ENCODE results near the gene CYTH1. TPM values are rescaled to one million over a fixed set of nuclear protein-coding genes. Genes with fewer than 3 reads are reported as not detected.

Gene CYTH1
- total and polyA plus RNA-seq, 10 of the 15 experiments (the other 5 are each of a cell fraction or from before 2014, with no cell fraction given) = 6.6 to 188 (median 145) TPM

GRCh38 chr17:78665387-78665951 is 116.6 kb downstream of the CYTH1 start:
- intact Hi-C loops (cut with micrococcal nuclease; ENCODE audit: unreplicated experiment) = no loop called here
- H4K20me1 ChIP-seq (ENCODE audit: control insufficient read depth, insufficient read depth) = no peaks in the 10 kb centered on the region
- peaks cover 10% of the 10 kb centered on the region for H3K4me1 ChIP-seq (ENCODE audit: control insufficient read depth, insufficient read depth, low read length)
- H3K27me3 ChIP-seq (replicated peaks in 1 of 2; ENCODE audit: control insufficient read depth in 2 of 2, insufficient read depth in 2 of 2, low read length in 1 of 2) = no peaks in the 10 kb centered on the region
- no peaks in the 10 kb centered on the region; a peak in 2 of 4 replicates for H3K36me3 ChIP-seq (ENCODE audit: control insufficient read depth in 2 of 2, insufficient read depth in 2 of 2, low read length in 1 of 2)
- TF ChIP-seq RAD51 (IDR thresholded peaks at IDR 0.05) (no peak), ZBED1 (IDR thresholded peaks at IDR 0.05; ENCODE audit: borderline replicate concordance) (0 out of 2 replicates have a peak, but pooled peaks have one; percentile 12)
- ChIA-PET RAD21 (ENCODE audit: unreplicated experiment) (no interaction called here), POLR2A (interaction anchor here (0.5 to 1.2 kb wide), 3 partner anchors 16 to 69 kb away, joined by 3 to 4 read pairs (median 3); no protein-coding TSS in a partner anchor), SMC1A (ENCODE audit: uncharacterized antibody, unreplicated experiment) (interaction anchor here (1.1 to 1.8 kb wide), 3 partner anchors 9 to 44 kb away, joined by 3 to 4 read pairs (median 4); no protein-coding TSS in a partner anchor), CTCF (interaction anchor here (1.0 to 1.3 kb wide), 4 partner anchors 9 to 489 kb away, joined by 3 read pairs; no protein-coding TSS in a partner anchor)
- FAIRE-seq (no peak), ATAC-seq (peak; percentile 38), DNase-seq (ENCODE audit: low read depth, low spot score) (no peak)
- no peak overlapping the region for H3K4me2 ChIP-seq (ENCODE audit: control insufficient read depth, insufficient read depth)
- 48% methylated on average over 15 of the region's 15 CpGs for whole genome bisulfite sequencing (ENCODE audit: insufficient coverage, insufficient replicate concordance, low lambda C conversion rate, missing lambda C conversion rate)
- in situ Hi-C loops (cut with MboI) = no loop called here
- peak overlapping the region; percentile 76; the same call in 1 of the 2 replicates for H2AFZ ChIP-seq (ENCODE audit: control insufficient read depth, low read depth, low read length)
- peak overlapping the region; percentile 26; the same call in 1 of the 2 replicates for H3K27ac ChIP-seq (ENCODE audit: control insufficient read depth, insufficient read depth)
- H3K4me3 ChIP-seq = no peak overlapping the region
- no peaks in the 10 kb centered on the region for H3K9me3 ChIP-seq (replicated peaks; ENCODE audit: control insufficient read depth, insufficient read depth, low read length)
- no peaks in the 10 kb centered on the region for H3K79me2 ChIP-seq (ENCODE audit: control insufficient read depth, insufficient read depth, low read length)
- BruUV-seq (replicated peaks) = no TSS peak
- H3K9ac ChIP-seq (ENCODE audit: control insufficient read depth, insufficient read depth, low read length) = no peak overlapping the region

- Histone ChIP-seq H3K27me3 (replicated peaks in 1 of 2; ENCODE audit: control insufficient read depth in 2 of 2, insufficient read depth in 2 of 2, low read length in 1 of 2) (no peaks in the 10 kb centered on the region), H3K9me3 (replicated peaks; ENCODE audit: control insufficient read depth, insufficient read depth, low read length) (no peaks in the 10 kb centered on the region), H3K79me2 (ENCODE audit: control insufficient read depth, insufficient read depth, low read length) (no peaks in the 10 kb centered on the region), H4K20me1 (ENCODE audit: control insufficient read depth, insufficient read depth) (no peaks in the 10 kb centered on the region), H3K36me3 (ENCODE audit: control insufficient read depth in 2 of 2, insufficient read depth in 2 of 2, low read length in 1 of 2) (no peaks in the 10 kb centered on the region; a peak in 2 of 4 replicates), H3K4me2 (ENCODE audit: control insufficient read depth, insufficient read depth) (no peak overlapping the region), H3K4me3 (no peak overlapping the region), H3K9ac (ENCODE audit: control insufficient read depth, insufficient read depth, low read length) (no peak overlapping the region), H3K4me1 (ENCODE audit: control insufficient read depth, insufficient read depth, low read length) (peaks cover 10% of the 10 kb centered on the region), H3K27ac (ENCODE audit: control insufficient read depth, insufficient read depth) (no peak overlapping the region), H2AFZ (ENCODE audit: control insufficient read depth, low read depth, low read length) (no peak overlapping the region)
- ChIA-PET CTCF (interaction anchor here (0.8 kb wide), 1 partner anchor 43 kb away, joined by 3 read pairs; no protein-coding TSS in a partner anchor), SMC1A (ENCODE audit: uncharacterized antibody, unreplicated experiment) (interaction anchor here (1.8 kb wide), 1 partner anchor 44 kb away, joined by 4 read pairs; no protein-coding TSS in a partner anchor), RAD21 (ENCODE audit: unreplicated experiment) (no interaction called here), POLR2A (interaction anchor here (0.6 to 1.2 kb wide), 2 partner anchors 17 to 70 kb away, joined by 3 read pairs; no protein-coding TSS in a partner anchor)
- in situ Hi-C loops (cut with MboI) = no loop called here
- FAIRE-seq (no peak), ATAC-seq (no peak), DNase-seq (ENCODE audit: low read depth, low spot score) (no peak)
- intact Hi-C loops (cut with micrococcal nuclease; ENCODE audit: unreplicated experiment) = no loop called here
- BruUV-seq (replicated peaks) = no TSS peak
- 79% methylated on average over 24 of the region's 24 CpGs for WGBS (ENCODE audit: insufficient coverage, insufficient replicate concordance, low lambda C conversion rate, missing lambda C conversion rate)
- TF ChIP-seq TAF1 (IDR thresholded peaks at IDR 0.05; ENCODE audit: borderline replicate concordance, low read depth, low read length) (no peak), KAT2A (conservative IDR thresholded peaks at IDR 0.05; ENCODE audit: control insufficient read depth, low read depth, low read length) (no peak), HDAC6 (IDR thresholded peaks at IDR 0.05; ENCODE audit: unreplicated experiment) (no peak), EP300 (IDR thresholded peaks at IDR 0.05; ENCODE audit: borderline replicate concordance in 1 of 2, control insufficient read depth in 1 of 2, low read depth in 2 of 2, low read length in 2 of 2) (no peak), SRF (IDR thresholded peaks at IDR 0.05; ENCODE audit: low read depth in 2 of 2, low read length in 2 of 2) (no peak), BCL11A (IDR thresholded peaks at IDR 0.05; ENCODE audit: low read depth, low read length) (no peak), CREM (IDR thresholded peaks at IDR 0.05; ENCODE audit: low read depth) (no peak), ZNF207 (IDR thresholded peaks at IDR 0.05; ENCODE audit: borderline replicate concordance) (no peak), NBN (IDR thresholded peaks at IDR 0.05) (no peak), MYB (IDR thresholded peaks at IDR 0.05; ENCODE audit: borderline replicate concordance, low read depth, low read length) (no peak), SREBF2 (IDR thresholded peaks at IDR 0.05; ENCODE audit: low read length) (no peak), GATAD2B (conservative IDR thresholded peaks at IDR 0.05; ENCODE audit: low read depth) (no peak), ZNF384 (IDR thresholded peaks at IDR 0.05; ENCODE audit: borderline replicate concordance, low read depth, low read length) (no peak), TCF7 (IDR thresholded peaks at IDR 0.05; ENCODE audit: borderline replicate concordance) (no peak), ZNF217 (IDR thresholded peaks at IDR 0.05) (no peak)
Measured at GRCh38 chr17:78664476-78665386, 117.3 kb downstream of the CYTH1 start.

All from GM12878 (cell line).